ENCODE results near the gene ACSS3. TPM values are rescaled to one million over a fixed set of nuclear protein-coding genes. Genes with fewer than 3 reads are reported as not detected.
A peak's percentile ranks its signal among the peaks of the same experiment; 100 is the strongest.
"Not testable (repeated sequence)": the region's sequence is repeated elsewhere in the genome, so short reads cannot be mapped to it uniquely, and the experiment has no call there.

The ACSS3 gene, protein sequence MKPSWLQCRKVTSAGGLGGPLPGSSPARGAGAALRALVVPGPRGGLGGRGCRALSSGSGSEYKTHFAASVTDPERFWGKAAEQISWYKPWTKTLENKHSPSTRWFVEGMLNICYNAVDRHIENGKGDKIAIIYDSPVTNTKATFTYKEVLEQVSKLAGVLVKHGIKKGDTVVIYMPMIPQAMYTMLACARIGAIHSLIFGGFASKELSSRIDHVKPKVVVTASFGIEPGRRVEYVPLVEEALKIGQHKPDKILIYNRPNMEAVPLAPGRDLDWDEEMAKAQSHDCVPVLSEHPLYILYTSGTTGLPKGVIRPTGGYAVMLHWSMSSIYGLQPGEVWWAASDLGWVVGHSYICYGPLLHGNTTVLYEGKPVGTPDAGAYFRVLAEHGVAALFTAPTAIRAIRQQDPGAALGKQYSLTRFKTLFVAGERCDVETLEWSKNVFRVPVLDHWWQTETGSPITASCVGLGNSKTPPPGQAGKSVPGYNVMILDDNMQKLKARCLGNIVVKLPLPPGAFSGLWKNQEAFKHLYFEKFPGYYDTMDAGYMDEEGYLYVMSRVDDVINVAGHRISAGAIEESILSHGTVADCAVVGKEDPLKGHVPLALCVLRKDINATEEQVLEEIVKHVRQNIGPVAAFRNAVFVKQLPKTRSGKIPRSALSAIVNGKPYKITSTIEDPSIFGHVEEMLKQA
- 10 to 100 TPM in 1 of 4 donors, 1 to 10 TPM in 3; 4.9 to 10.0 (median 8.3) TPM for total RNA-seq

DNA sequence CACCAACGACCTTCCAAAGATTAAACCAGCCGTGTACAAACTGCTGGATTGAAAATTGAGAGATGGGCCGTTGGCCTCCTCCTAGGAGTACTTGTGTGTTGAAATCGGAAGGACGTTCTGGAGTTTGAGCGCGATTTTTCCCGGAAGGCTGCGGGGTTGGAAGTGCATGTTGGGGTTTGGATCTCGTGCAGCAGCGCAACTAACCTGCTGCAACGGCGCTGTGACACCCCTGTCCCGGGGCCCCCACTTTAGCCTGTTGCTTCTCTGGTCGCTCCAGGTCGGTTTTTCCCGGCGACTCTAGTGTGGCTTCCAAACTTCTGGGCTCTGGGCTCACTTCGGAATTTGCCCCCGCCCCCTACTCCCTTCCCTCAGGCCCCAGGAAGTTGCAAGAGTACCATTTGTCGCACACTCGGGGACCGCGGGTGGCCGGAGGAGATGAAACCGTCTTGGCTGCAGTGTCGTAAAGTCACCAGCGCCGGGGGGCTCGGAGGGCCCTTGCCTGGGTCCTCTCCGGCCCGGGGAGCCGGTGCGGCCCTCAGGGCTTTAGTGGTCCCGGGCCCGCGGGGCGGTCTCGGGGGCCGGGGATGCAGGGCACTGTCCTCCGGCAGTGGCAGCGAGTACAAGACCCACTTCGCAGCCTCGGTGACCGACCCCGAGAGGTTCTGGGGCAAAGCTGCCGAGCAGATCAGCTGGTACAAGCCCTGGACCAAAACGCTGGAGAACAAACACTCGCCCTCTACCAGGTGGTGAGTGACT, at the start of gene ACSS3:
Gene ACSS3 (plus strand): TSS at position 394 of the 756 bp plus-strand sequence. CDS start 42 bp downstream, at position 436.
- H3K27me3 ChIP-seq, result no peaks in the 10 kb centered on the region
- no peaks in the 10 kb centered on the region for H3K36me3 ChIP-seq
- peak within 1 kb of the TSS; percentile 30 to 60 (median 48) for H3K4me3 ChIP-seq
- peak in 2 of 3 donors; percentile 53 to 57 for DNase-seq
- H3K9me3 ChIP-seq, result no peaks in the 10 kb centered on the region
- peak within 1 kb of the TSS; percentile 62 to 69 (median 64) for H3K27ac ChIP-seq
- TF ChIP-seq, protein P1, sequence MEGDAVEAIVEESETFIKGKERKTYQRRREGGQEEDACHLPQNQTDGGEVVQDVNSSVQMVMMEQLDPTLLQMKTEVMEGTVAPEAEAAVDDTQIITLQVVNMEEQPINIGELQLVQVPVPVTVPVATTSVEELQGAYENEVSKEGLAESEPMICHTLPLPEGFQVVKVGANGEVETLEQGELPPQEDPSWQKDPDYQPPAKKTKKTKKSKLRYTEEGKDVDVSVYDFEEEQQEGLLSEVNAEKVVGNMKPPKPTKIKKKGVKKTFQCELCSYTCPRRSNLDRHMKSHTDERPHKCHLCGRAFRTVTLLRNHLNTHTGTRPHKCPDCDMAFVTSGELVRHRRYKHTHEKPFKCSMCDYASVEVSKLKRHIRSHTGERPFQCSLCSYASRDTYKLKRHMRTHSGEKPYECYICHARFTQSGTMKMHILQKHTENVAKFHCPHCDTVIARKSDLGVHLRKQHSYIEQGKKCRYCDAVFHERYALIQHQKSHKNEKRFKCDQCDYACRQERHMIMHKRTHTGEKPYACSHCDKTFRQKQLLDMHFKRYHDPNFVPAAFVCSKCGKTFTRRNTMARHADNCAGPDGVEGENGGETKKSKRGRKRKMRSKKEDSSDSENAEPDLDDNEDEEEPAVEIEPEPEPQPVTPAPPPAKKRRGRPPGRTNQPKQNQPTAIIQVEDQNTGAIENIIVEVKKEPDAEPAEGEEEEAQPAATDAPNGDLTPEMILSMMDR (IDR thresholded peaks at IDR 0.05), result no peak
- H3K4me1 ChIP-seq, result no peaks in the 10 kb centered on the region

DNA sequence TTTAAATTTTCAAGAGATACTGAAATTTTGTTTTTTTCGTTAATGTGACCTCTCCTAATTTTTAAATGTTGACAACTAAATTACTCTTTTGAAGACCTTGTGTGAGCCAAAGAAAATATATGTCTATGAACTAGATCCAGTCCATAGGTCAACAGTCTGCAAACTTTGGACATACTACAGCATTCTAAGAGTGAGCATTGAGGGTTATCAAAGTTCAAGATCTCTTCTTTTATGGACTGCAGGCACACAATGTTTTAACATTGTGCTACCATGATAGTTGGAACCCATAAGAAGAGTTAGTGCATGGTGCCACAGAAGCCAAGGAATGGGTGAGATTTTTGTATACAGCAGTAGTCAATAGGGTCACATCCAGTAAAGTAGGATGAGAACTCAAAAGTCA, 43.0 kb upstream of the ACSS3 start:
- Histone ChIP-seq H3K4me3 (no peak overlapping the region), H3K4me1 (no peaks in the 10 kb centered on the region), H3K27ac (no peak overlapping the region), H3K9me3 (no peaks in the 10 kb centered on the region), H3K27me3 (no peaks in the 10 kb centered on the region), H3K36me3 (no peaks in the 10 kb centered on the region)
- no peak for DNase-seq
- TF ChIP-seq, protein P1 (IDR thresholded peaks at IDR 0.05), result no peak

DNA sequence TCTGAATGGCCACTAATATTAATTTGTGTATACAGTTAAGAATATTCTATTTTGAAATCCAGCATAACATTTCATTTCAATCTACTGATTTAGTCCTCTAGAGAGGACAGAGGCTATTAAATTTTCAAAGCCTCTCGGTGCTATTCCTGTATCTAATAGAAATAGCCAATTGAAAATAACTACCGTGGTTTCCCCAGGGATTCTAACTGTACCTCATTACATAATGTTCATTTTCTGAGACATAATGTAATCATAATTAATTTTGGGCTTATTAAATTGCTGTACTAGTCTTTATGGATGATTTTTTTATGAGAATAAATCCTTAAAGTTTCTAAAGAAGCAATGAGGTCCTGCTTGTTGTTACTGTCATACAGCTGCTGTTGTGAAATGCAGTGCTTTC, 38.6 kb upstream of the ACSS3 start:
- H3K4me1 ChIP-seq, result no peaks in the 10 kb centered on the region
- H3K27me3 ChIP-seq, result no peaks in the 10 kb centered on the region
- TF ChIP-seq POLR2A (IDR thresholded peaks at IDR 0.05), result no peak
- TF ChIP-seq, protein P1 (IDR thresholded peaks at IDR 0.05), result no peak
- H3K9me3 ChIP-seq, result no peaks in the 10 kb centered on the region
- DNase-seq, result no peak
- H3K36me3 ChIP-seq, result no peaks in the 10 kb centered on the region
- H3K4me3 ChIP-seq, result no peak overlapping the region
- no peak overlapping the region for H3K27ac ChIP-seq

DNA sequence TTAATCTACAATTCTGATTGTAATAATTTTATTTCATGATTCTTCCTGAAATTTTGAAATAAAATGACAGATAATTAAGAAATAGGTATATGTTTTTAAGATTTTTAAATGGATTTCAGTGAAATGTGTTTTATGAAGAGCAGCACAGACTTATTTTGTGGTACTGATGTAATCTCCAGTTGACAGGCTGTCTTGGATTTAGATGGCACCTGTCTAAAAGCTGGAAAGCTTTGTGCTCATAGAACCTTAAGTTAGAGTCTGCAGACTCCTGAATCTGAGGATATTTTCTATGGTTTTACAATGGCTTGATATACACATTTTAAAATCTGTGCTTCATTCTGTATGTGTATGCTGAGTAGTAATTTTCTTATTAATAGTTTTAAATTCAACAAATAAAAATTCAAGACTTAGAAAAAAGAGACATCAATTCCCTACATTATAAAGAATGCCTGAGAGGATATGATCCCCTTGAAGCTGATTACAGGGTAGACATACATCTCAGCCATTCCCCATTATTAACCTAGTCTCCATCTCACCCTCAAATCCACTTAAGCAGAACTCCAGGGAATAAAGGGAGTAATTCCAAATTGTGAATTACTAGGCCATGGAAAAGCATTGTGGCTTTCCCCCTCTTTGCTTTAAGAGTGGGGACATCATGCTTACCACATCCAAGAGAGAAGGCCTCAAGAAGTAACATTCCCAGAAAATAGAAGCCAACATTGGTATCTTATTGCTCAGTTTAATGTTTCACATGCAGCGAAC, 33.7 kb upstream of the ACSS3 start:
- Histone ChIP-seq H3K4me3 (no peak overlapping the region), H3K9me3 (no peaks in the 10 kb centered on the region), H3K36me3 (no peaks in the 10 kb centered on the region), H3K27ac (no peak overlapping the region), H3K4me1 (no peaks in the 10 kb centered on the region), H3K27me3 (no peaks in the 10 kb centered on the region)
- DNase-seq, result no peak
- no peak for TF ChIP-seq POLR2A (IDR thresholded peaks at IDR 0.05)
- TF ChIP-seq, protein P1 (IDR thresholded peaks at IDR 0.05), result no peak

DNA sequence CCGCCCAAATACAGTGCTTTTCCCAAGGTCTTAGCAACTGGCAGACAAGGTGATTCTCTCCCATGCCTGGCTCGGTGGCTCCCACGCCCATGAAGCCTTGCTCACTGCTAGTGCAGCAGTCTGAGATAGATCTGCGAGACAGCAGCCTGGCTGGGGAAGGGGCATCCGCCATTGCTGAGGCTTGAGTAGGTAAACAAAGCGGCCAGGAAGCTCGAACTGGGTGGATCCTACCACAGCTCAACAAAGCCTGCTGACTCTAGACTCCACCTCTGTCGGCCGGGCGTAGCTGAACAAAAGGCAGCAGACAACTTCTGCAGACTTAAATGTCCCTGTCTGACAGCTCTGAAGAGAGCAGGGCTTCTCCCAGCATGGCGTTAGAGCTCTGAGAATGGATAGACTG, 12.9 kb upstream of the ACSS3 start:
- DNase-seq, H3K27me3 ChIP-seq, H3K27ac ChIP-seq, H3K4me3 ChIP-seq, H3K4me1 ChIP-seq, H3K9me3 ChIP-seq, H3K36me3 ChIP-seq: not testable (repeated sequence)
